ENCODE results near the gene ZSWIM4. TPM values are rescaled to one million over a fixed set of nuclear protein-coding genes. Genes with fewer than 3 reads are reported as not detected.
A peak's percentile ranks its signal among the peaks of the same experiment; 100 is the strongest.
"Not testable (repeated sequence)": the region's sequence is repeated elsewhere in the genome, so short reads cannot be mapped to it uniquely, and the experiment has no call there.

ZSWIM4 gene
- total RNA-seq, 1 experiment from 2014 or later = 12.2 TPM

GRCh38 chr19:13848798-13849676 lies 53.8 kb downstream of the ZSWIM4 start:
- peak; percentile 55 for DNase-seq (ENCODE audit: low read depth)

- peak; percentile 74 for DNase-seq (ENCODE audit: low read depth)
These were observed 55.0 kb downstream of the ZSWIM4 start for GRCh38 chr19:13849991-13850909.

- peak; percentile 97 for DNase-seq (ENCODE audit: low read depth)
These were observed 55.9 kb downstream of the ZSWIM4 start for GRCh38 chr19:13850910-13851733.

GRCh38 chr19:13851734-13852114 lies 56.5 kb downstream of the ZSWIM4 start:
- not testable (repeated sequence) for DNase-seq (ENCODE audit: low read depth)

- DNase-seq (ENCODE audit: low read depth) = peak; percentile 41
These were observed 57.0 kb downstream of the ZSWIM4 start for GRCh38 chr19:13852171-13852707.

GRCh38 chr19:13856497-13856896 lies 61.3 kb downstream of the ZSWIM4 start:
- no peak for DNase-seq (ENCODE audit: low read depth)

GRCh38 chr19:13859361-13859880 lies 64.2 kb downstream of the ZSWIM4 start:
- DNase-seq (ENCODE audit: low read depth) = peak; percentile 56

- DNase-seq (ENCODE audit: low read depth) = no peak
These were observed 65.6 kb downstream of the ZSWIM4 start for GRCh38 chr19:13860679-13861391.

- no peak for DNase-seq (ENCODE audit: low read depth)
These were observed 66.1 kb downstream of the ZSWIM4 start for GRCh38 chr19:13861392-13861713.

GRCh38 chr19:13861714-13862531 lies 66.7 kb downstream of the ZSWIM4 start:
- peak; percentile 97 for DNase-seq (ENCODE audit: low read depth)

- DNase-seq (ENCODE audit: low read depth) = peak; percentile 50
These were observed 68.9 kb downstream of the ZSWIM4 start for GRCh38 chr19:13864046-13864666.

GRCh38 chr19:13864667-13865570 lies 69.7 kb downstream of the ZSWIM4 start:
- no peak for DNase-seq (ENCODE audit: low read depth)

GRCh38 chr19:13865571-13866462 lies 70.6 kb downstream of the ZSWIM4 start:
- no peak for DNase-seq (ENCODE audit: low read depth)

GRCh38 chr19:13866463-13867046 lies 71.3 kb downstream of the ZSWIM4 start:
- DNase-seq (ENCODE audit: low read depth) = no peak

- no peak for DNase-seq (ENCODE audit: low read depth)
These were observed 73.4 kb downstream of the ZSWIM4 start for GRCh38 chr19:13868663-13869062.

GRCh38 chr19:13869281-13869680 lies 74.0 kb downstream of the ZSWIM4 start:
- no peak for DNase-seq (ENCODE audit: low read depth)

- DNase-seq (ENCODE audit: low read depth) = no peak
These were observed 75.6 kb downstream of the ZSWIM4 start for GRCh38 chr19:13870873-13871272.

Measured in M059J (cell line).